PC-9 (cell line): ENCODE data around the gene EHD4.

Source experiments
- CTCF ChIP-seq: fragments of 200-600 bp; sonication (generic); conservative IDR thresholded peaks from 2 replicates; pipeline ENCODE4 v1.6.1; 2017; ENCODE audit warnings: mixed run types, antibody characterized with exemption, mild to moderate bottlenecking, moderate library complexity
- EZH2 ChIP-seq: fragments of 200-600 bp; sonication (generic); IDR thresholded peaks from 2 replicates; pipeline ENCODE4 v1.8.0; 2017; ENCODE audit warnings: antibody characterized with exemption, low read depth

GRCh38 chr15:41993472-41994170, 21.3 kb upstream of the EHD4 start:
- TF ChIP-seq CTCF (no peak), EZH2 (no peak)
